Transverse colon (tissue), 4 donors: ENCODE data around the gene EML4. TPM values are rescaled to one million over a fixed set of nuclear protein-coding genes. Genes with fewer than 3 reads are reported as not detected.

Experiments used
- DNase-seq: peaks from one replicate; pipeline ENCODE4 v3.0.0-alpha.2; 2019
- H3K27ac ChIP-seq, 4 donors: fragments of 200-600 bp; sonication (generic); 2 replicates each; pipeline ENCODE4 v1.5.1; 2016 to 2018; ENCODE audit warnings: inconsistent platforms in 4 of 4
- H3K27me3 ChIP-seq: fragments of 200-600 bp; sonication (generic); 2 replicates; pipeline ENCODE4 v1.5.1; 2017; ENCODE audit warnings: inconsistent platforms
- H3K36me3 ChIP-seq, 4 donors: fragments of 200-600 bp; sonication (generic); 2 replicates each; pipeline ENCODE4 v1.5.1; 2017 to 2019; ENCODE audit warnings: inconsistent platforms in 4 of 4
- H3K4me1 ChIP-seq, 4 donors: fragments of 200-600 bp; sonication (generic); 2 replicates each; pipeline ENCODE4 v1.5.1; 2017 to 2020; ENCODE audit warnings: inconsistent platforms in 4 of 4
- H3K4me3 ChIP-seq, 4 donors: fragments of 200-600 bp; sonication (generic); 1 replicate in 1 of 4; 2 replicates in 3 of 4; pipeline versions ENCODE4 v1.5.1 to v1.6.1; 2017 to 2019; ENCODE audit warnings: inconsistent platforms in 4 of 4
- H3K9me3 ChIP-seq, 2 donors: fragments of 200-600 bp; sonication (generic); 2 replicates each; pipeline ENCODE4 v1.5.1; 2017 to 2019; ENCODE audit warnings: inconsistent platforms in 2 of 2
- CTCF ChIP-seq, 5 experiments: fragments of 200-600 bp in 3 of 5; fragments of 450-650 bp in 2 of 5; sonication (generic) in 3 of 5; IDR thresholded peaks; 1 replicate in 2 of 5; 2 replicates in 3 of 5; pipeline ENCODE4 v1.5.1; 2016 to 2017; ENCODE audit warnings: antibody characterized with exemption in 5 of 5, inconsistent platforms in 3 of 5, mild to moderate bottlenecking in 2 of 5, moderate library complexity in 1 of 5
- EP300 ChIP-seq: sonication (generic); formaldehyde crosslinking; IDR thresholded peaks from one replicate; pipeline ENCODE4 v1.6.1; 2017; ENCODE audit warnings: antibody characterized with exemption, low read depth
- POLR2A ChIP-seq: fragments of 450-650 bp; IDR thresholded peaks from one replicate; pipeline ENCODE4 v1.6.1; 2016; ENCODE audit warnings: antibody characterized with exemption, mild to moderate bottlenecking, moderate library complexity
- POLR2AphosphoS5 ChIP-seq, 3 donors: sonication (generic); formaldehyde crosslinking; IDR thresholded peaks; one replicate each; pipeline ENCODE4 v1.6.1; 2016; ENCODE audit warnings: antibody characterized with exemption in 3 of 3
- WGBS, 2 donors: methylation state at CpG; one replicate each; pipeline ENCODE4 v1.1.5; 2018; ENCODE audit warnings: low coverage in 1 of 2; 5-methylcytosine and 5-hydroxymethylcytosine counted together
- in situ Hi-C, 4 donors: fragments of 200-750 bp; cut with MboI; loops; one replicate each; pipeline versions ENCODE4 v1.15.0 to v1.15.1; 2017; ENCODE audit warnings: low sequenced_read_pairs in 3 of 4, low pct_ligation_motif_present in 1 of 4, low pct_unique_long_range_greater_than_20kb in 1 of 4
- intact Hi-C: fragments of 100-400 bp; cut with DNase I; formaldehyde crosslinking; loops from one replicate; pipeline ENCODE4 v1.15.1; 2023; ENCODE audit warnings: low total_unique reads
- total RNA-seq, 4 donors: library from RNA; depleted of rRNA; stranded (reverse); fragments of >200 nt; gene quantifications; one replicate each; pipeline ENCODE4 v1.1.0, GENCODE V29; 2016

The EML4 gene
- total RNA-seq, 4 donors from 2014 or later, result 49.7 to 91.5 (median 67.5) TPM

DNA sequence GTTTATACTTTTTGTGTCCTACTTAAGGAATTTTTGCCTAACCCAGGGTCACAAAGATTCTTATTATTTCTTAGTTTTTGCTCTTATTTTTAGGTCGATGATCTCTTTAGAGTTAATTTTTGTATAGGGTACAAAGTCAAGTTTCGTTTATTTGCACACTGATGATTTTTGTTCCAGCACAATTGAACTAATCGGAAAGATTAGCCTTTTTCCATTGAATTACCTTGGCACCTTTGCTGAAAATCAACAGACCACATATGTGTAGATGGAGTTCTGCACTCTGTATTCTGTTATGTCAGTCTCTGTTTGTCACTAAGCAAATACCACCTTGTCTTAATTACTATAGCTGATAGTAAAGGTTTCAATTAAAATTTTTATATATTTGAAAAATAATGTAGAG is 18.7 kb downstream of the EML4 start:
- WGBS, 2 donors, result 46 to 63% methylated on average over 3 of the region's 3 CpGs
- in situ Hi-C loops (no loop called here), intact Hi-C loops (no loop called here)
- H3K4me3 ChIP-seq, result no peak overlapping the region
- no peaks in the 10 kb centered on the region for H3K27me3 ChIP-seq
- H3K9me3 ChIP-seq, result no peaks in the 10 kb centered on the region
- TF ChIP-seq POLR2A, result no peak
- TF ChIP-seq CTCF (IDR thresholded peaks at IDR 0.05), result no peak
- no peak for TF ChIP-seq EP300
- TF ChIP-seq POLR2AphosphoS5 (IDR thresholded peaks at IDR 0.05), result no peak
- no peak for DNase-seq
- no peak overlapping the region for H3K27ac ChIP-seq
- peaks cover 0 to 1% (median 0%) of the 10 kb centered on the region in 4 donors for H3K36me3 ChIP-seq
- H3K4me1 ChIP-seq, result peaks cover 10 to 64% (median 22%) of the 10 kb centered on the region in 4 donors

GRCh38 chr2:42189235-42189566 is 20.0 kb downstream of the EML4 start:
- 87 to 94% methylated on average over 2 of the region's 2 CpGs for WGBS, 2 donors
- H3K36me3 ChIP-seq, result peaks cover 0 to 1% (median 0%) of the 10 kb centered on the region in 4 donors
- in situ Hi-C loops, result no loop called here
- intact Hi-C loops, result no loop called here
- peaks cover 19 to 71% (median 33%) of the 10 kb centered on the region in 4 donors for H3K4me1 ChIP-seq
- H3K4me3 ChIP-seq, result no peak overlapping the region
- no peaks in the 10 kb centered on the region for H3K9me3 ChIP-seq
- no peaks in the 10 kb centered on the region for H3K27me3 ChIP-seq
- no peak for DNase-seq
- H3K27ac ChIP-seq, result no peak overlapping the region
- TF ChIP-seq EP300 (no peak), CTCF (IDR thresholded peaks at IDR 0.05) (no peak), POLR2AphosphoS5 (IDR thresholded peaks at IDR 0.05) (no peak), POLR2A (no peak)

DNA sequence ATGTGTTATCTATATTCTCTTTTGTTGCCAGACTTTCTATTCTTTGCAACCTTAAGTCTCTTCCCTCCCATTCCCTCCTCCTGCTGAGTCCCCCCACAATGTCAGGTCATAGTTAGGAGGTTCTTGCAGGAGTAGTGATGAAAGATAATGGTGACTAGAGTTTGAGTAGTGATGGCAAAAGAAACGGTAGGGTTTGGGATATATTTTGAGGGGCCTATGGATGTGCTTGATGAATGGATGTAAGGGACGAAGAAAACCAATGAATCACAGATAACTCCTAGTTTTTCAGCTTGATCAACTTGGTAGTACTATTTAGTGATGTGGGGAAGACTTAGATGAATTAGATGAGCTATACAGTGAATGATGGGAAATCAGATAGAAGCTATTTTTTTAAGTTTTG is 21.0 kb downstream of the EML4 start:
- in situ Hi-C loops, result loop anchor here in 2 of 4 donors (10.0 kb wide), 1 partner anchor 95 kb away; no protein-coding TSS in a partner anchor
- H3K36me3 ChIP-seq, result peaks cover 0 to 1% (median 0%) of the 10 kb centered on the region in 4 donors
- no peaks in the 10 kb centered on the region for H3K27me3 ChIP-seq
- intact Hi-C loops, result no loop called here
- H3K9me3 ChIP-seq, result no peaks in the 10 kb centered on the region
- no peak for TF ChIP-seq CTCF (IDR thresholded peaks at IDR 0.05)
- no peak for TF ChIP-seq POLR2AphosphoS5 (IDR thresholded peaks at IDR 0.05)
- no peak for TF ChIP-seq EP300
- TF ChIP-seq POLR2A, result no peak
- no peak for DNase-seq
- H3K4me3 ChIP-seq, result no peak overlapping the region
- 60 to 77% methylated on average over 2 of the region's 2 CpGs for WGBS, 2 donors
- peaks cover 19 to 78% (median 38%) of the 10 kb centered on the region in 4 donors for H3K4me1 ChIP-seq
- peak overlapping the region; percentile 63 to 69 (median 66) for H3K27ac ChIP-seq

- no peak for TF ChIP-seq POLR2AphosphoS5 (IDR thresholded peaks at IDR 0.05)
- no peak for TF ChIP-seq EP300
- no peak for TF ChIP-seq CTCF (IDR thresholded peaks at IDR 0.05)
- no peak for TF ChIP-seq POLR2A
- peak; percentile 28 for DNase-seq
- H3K27ac ChIP-seq, result peak overlapping the region; percentile 63 to 69 (median 66)
- no peaks in the 10 kb centered on the region for H3K9me3 ChIP-seq
- H3K4me3 ChIP-seq, result no peak overlapping the region
- H3K36me3 ChIP-seq, result no peaks in the 10 kb centered on the region
- WGBS, 2 donors, result 61 to 71% methylated on average over 5 to 10 of the region's 10 CpGs
- in situ Hi-C loops, result loop anchor here in 2 of 4 donors (10.0 kb wide), 1 partner anchor 97 kb away; no protein-coding TSS in a partner anchor
- peaks cover 19 to 78% (median 50%) of the 10 kb centered on the region in 4 donors for H3K4me1 ChIP-seq
- H3K27me3 ChIP-seq, result no peaks in the 10 kb centered on the region
- intact Hi-C loops, result no loop called here
Observed at GRCh38 chr2:42191285-42192009, 22.3 kb downstream of the EML4 start.
